GM18526 (cell line): ENCODE measurements around the gene NCAPG2.

ENCODE experiments used
- POLR2A ChIP-seq: IDR thresholded peaks from 3 replicates; pipeline ENCODE4 v1.6.1; 2011; ENCODE audit not compliant: insufficient read length; ENCODE audit errors: extremely low read depth

The NCAPG2 gene

DNA sequence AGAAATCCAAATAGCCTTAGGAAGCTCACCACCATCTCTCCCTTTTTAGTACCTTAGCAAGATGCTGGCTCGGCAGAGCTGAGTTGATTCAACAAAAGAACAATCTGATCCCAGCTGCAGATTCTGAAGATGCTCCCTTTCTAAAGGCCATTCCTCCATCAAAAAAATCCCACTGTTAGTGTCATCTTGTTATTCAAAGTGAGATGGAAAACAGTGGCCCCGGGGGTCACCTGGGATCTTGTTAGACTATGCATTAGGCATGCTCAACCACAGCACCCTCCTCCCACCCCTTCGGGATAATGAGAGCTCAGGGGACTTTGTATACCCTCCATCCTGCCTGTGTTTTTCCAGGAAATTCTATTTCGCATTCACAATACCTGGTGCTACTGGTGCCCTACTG is 2.4 kb downstream of the NCAPG2 start:
- no peak for TF ChIP-seq POLR2A

DNA sequence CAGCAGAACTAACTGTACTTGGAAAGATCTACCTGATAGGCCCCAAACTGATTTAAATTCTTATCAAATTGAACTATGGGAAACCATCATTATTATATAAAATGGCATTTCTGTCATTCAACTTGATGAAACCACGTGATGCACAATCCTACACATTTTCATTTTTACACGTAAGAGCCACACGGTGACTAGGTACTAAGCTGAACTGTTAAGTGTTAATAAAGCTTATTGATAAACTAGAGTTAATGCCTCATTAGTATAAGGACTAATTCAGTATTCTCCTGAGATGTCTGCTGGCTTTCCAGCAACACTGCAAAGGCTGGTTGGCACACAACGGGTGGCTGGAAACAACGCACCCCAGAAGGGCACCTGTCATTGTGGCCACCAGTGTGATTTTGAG is 4.6 kb downstream of the NCAPG2 start:
- no peak for TF ChIP-seq POLR2A

DNA sequence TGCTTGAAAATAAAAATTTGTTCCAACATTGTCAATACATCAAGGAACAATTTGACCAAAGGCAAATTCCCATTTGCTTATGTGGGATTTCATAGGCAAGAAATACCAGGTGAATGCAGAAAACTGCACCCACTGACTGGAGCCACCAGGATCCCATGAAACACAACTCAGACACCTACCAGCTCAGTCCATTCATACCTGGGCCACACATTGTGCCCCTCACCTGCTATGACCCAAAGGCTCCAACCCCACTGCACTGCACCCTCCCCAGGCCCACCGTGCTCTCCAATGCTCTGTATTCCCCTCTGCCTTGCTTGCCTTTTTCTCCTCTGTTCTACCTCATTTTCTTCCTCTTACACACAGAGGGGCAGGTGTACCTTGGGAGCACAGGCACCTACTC is 5.3 kb downstream of the NCAPG2 start:
- no peak for TF ChIP-seq POLR2A

DNA sequence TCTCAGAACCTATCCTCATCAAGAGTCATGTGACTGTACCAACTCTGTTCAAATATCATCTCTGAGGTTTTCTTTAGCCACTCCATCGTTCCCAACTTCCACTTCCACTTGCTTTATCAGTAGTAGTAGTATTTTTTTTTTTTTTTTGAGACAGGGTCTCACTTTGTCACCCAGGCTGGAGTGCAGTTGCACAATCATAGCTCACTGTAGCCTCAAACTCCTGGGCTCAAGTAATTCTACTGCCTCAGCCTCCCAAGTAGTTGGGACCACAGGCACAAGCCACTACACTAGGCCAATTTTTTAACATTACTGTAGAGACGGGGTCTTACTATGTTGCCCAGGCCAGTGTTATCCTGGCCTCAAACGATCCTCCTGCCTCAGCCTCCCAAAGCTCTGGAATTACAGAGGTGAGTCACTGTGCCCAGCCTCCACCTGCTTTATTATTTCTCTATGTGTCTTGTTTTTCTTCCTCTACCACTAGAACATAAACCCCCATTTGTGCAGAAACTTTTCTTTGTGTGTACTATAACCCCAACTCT is 5.9 kb downstream of the NCAPG2 start:
- TF ChIP-seq POLR2A = no peak

DNA sequence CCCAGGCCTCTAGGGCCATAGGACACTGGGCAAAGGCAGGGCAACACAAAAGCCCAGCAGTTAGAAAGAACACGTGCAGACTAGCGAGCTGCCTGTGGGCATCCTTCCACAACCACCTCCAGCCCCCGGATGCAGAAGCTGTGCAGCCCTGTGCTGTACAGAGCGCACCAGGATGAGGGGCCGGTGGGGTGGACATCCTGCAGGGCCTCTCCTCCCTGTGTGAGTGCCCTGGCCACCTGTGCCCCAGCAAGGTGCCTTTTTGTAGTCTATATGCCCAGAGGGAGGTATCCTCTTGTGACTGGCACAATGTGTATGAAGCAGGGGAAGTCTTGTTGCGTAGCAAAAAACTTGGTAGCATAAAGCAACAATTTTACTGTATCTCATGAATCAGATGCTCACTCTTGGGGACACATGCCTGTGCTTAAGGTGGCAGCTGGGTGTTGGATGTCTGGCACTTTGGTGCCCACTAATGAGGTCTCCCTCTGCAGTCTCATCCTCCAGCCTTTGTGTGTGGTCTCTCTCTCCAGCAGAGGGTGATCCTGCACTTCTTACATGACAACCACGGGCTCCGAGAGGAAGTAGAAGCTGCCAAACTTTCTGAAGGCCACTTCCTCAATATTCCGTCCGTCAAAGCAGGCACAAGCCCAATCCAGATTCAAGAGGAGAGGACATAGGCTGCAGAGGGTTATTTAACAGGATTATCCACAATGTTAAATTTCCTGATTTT is 8.7 kb downstream of the NCAPG2 start:
- TF ChIP-seq POLR2A = no peak

DNA sequence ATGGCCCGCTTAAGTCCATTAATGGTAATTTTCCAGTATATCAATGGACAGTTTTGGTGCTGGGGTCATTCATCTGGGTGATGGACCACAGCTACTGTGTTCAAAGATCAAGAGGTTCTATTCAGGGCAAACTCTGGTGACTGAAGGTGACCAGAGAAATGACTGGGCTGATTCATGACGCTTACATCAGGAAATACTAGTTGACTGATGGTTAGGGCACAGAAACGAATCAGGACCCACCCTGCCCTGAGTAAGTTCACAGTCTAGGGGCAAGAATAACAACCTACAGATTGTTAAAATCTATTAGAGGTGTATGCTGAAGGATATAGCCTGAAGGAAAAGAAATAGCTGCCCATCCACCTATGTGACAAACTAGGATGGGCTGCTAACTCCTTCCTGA is 9.5 kb downstream of the NCAPG2 start:
- no peak for TF ChIP-seq POLR2A

DNA sequence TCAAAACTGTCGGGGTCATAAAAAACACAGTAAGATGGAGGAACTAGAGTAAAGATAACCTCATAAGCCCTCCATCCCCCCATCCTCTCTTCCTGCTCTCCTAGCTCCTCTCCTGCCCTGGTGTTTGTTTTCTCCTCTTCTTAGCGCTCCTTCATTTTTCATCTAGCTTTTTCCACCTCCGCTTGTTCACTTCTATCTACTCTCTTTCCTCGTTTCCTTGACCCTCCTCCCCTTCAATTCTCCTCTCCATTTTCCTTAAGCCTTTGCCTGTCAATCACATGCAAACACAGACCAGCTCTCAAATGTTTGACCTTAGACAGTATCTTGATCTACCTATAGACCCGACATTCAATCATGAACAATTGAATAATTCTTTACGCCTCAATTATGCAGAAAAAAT is 10.0 kb downstream of the NCAPG2 start:
- TF ChIP-seq POLR2A = no peak

DNA sequence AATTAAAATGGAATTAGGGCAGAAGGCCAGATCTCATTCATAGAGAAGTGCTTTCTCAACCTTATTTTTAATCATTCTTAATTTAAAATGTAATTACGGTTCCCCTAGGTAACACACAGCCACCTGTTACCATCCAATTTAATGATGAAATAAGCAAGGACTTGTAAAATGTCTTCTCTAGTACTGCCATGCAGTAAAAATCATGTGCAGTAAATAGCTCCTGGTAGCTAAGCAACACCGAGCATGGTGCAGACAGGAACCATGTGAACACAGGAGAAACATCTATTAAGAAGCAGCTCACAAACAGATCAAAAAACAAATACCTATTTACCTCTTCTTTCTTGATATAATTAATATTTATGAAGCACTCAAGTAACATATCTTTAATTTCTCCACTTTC is 15.1 kb downstream of the NCAPG2 start:
- TF ChIP-seq POLR2A = no peak

DNA sequence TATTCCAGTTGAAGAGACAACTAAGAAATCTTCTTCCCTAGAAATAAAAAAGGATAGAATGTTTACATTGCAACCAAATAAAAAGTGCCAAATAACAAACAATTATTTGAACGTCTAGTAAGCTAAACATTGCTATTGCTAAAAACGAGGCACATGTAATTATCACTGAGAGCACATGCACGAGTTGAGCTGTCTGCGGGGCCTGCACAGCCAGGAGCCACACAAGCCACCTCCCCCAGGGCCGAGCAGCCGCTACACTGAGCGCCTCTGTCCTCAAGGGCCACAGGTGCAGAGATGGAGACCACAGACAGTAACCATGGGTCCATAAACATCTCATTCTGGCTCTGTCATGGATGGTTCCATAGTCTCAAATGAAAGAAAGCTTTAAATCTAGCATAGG is 17.2 kb downstream of the NCAPG2 start:
- TF ChIP-seq POLR2A = no peak

DNA sequence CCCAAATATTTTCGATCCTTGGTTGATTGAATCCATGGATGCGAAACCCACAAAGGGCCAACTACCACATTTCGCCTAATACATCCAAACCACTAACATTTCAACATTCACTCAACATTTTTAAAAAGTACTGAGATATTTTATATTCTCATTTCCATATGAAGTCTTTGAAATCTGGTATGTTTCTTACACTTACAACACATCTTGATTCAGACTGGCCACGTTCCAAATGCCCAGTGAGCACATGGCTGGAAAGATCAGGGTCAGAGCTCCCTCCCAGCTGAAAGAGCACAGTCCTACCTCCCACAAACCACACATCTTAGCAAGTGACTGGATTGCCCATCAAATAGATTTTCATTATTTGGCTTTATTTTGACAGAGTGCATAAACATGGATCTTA is 18.9 kb downstream of the NCAPG2 start:
- TF ChIP-seq POLR2A = no peak

DNA sequence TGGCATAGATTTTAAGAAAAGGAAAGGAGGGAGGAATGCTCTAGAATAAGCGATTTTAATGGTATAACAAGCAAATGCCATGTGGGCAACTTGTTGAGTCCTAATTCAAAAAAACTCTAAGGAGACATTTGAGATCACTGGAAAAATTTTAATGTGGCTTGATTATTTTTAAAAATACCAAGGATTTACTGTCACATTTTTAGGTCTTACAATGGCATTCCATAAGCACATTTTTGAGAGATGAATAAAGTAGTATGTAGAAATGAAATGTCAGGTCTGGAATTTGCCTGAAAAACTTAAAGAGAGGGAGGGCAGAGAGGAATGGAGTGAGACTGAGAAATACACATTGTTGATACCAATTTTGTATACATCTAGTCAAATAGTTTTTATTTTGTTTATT is 20.3 kb downstream of the NCAPG2 start:
- no peak for TF ChIP-seq POLR2A

DNA sequence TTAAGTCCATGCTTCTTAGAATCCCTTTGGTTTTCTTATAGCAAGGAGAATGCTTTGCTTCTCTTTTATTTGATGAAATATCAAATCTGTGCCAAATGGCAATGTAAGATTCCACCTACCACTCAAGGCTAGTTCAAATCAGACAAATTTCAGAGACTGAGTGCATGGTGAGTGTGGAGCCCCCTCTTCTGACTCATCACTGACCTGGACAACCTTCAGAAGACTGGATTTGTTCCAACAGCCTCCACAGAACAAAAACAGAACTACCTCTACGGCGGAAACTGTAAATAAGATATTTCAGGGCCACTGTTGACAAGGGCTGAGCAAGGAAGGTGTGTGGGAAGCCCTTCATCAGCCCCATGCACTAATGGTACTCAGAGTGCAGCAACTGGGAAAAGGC is 21.1 kb downstream of the NCAPG2 start:
- TF ChIP-seq POLR2A = no peak

DNA sequence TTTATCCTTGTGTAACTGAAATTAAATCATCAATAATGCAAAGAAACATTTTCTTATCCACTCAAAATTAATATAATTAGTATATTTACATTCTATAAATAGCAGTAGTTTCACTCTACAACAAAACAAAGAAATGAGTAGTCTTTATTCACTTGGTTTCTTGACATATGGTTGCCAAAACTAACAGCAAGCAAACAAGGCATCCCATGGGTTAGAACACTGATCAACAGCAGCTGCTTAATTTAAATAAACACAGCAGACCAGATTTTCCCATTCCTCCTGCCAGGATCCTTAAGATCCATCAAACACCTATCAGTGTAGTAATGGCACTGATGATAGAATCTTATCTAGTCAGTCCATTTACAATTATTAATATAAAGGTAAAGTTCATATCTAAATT is 22.1 kb downstream of the NCAPG2 start:
- TF ChIP-seq POLR2A = no peak

DNA sequence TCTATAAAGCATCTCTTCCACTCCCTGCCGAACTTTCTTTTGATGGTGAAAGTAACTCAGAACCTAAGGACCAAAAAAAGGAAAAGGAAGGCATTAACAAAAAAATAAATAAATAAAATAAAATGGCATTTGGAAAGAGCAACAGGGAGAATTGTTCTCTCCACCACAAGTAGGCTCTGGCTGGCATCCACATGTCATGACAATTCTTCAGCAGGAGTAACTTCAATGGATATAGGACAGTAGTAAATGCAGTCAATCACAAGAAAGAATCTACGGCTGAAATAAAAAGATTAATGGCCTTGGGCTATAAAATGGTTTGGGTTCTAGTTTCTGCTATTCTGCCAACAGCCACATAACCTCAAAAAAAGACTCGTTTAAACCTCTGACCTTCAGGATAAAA is 23.9 kb downstream of the NCAPG2 start:
- no peak for TF ChIP-seq POLR2A

DNA sequence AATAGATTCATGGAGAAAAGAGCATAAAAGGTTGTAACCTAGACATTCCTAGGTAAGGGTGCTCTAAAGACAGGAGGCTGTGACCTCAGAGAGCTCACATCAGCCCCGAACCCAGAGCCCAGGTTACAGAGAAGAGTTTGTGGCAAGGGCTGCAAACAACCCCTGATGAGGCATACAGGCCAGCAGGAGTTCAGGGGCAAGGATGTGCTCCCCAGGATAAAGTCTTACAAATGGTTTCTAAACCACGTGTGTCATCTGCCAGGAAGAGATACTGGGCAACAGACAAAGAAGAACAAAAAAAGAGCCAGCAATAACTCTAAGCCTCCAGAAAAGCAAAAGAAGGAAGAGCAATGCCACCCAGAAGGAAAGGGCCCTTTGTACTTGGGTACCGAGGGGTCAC is 27.7 kb downstream of the NCAPG2 start:
- TF ChIP-seq POLR2A = no peak

DNA sequence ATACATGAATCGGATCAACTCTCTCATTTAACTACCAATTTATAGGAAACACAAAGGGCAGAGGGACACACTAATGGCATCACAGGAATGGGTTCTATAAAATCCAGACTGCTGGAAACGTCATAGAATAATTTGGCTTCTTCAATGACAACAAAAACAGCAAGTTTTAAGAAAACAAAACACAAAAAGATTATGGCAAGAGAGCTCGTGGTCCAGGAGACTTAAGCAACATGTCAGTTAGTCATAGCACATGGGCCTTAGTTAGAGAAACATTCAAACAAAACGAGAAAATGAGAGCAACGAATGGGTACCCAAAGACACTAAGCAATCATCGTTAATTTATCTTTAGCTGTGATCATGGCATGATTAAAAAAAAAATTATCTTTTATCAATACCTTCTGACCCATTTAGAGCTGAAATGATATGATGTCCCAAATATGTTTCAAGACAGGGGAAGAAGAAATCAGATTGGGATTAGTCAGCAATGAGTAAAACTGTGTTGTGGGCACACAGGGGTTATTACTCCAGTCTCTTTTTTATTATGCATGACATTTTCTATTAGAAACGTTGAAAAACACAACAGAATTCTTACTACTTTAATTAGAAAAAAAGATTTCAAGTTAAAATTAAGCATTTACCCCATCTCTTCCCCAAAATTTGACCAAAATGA is 28.3 kb downstream of the NCAPG2 start:
- TF ChIP-seq POLR2A = no peak

DNA sequence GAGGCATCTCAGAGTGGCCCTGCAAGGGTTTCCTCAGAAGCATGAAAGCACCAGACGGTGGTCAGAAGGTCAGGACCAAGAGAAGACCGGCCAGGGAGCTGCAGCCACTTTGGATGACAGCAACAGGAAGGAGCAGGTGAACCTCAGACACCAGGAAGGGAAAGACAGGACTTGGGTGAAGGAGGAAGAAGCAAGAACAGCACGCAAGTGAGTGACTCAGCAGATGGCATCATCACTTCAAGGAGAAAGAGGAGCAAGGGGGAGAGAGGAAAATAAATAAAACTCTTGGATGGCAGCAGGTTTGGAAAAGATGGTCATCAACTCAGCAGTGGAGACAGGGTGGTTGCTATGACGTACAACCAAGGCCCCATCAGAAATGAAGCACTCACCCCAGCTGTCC is 31.6 kb downstream of the NCAPG2 start:
- no peak for TF ChIP-seq POLR2A
